HCT116 (cell line): ENCODE measurements around the gene KCMF1. TPM values are rescaled to one million over a fixed set of nuclear protein-coding genes. Genes with fewer than 3 reads are reported as not detected.

ENCODE experiments used
- ATAC-seq: fragments of 200-7000 bp; cut with Tn5 transposase; 2 replicates; pipeline ENCODE4 v1.9.1; 2020; ENCODE audit warnings: mild to moderate bottlenecking, moderate library complexity
- BruUV-seq: library from RNA; stranded (reverse); fragments of 400-500 nt; replicated peaks from 2 replicates; lab custom pipeline; 2021; lab: Mats Ljungman, UMichigan
- CTCF ChIA-PET: fragments of 300-600 bp; sonication (Branson Sonifier 250); formaldehyde crosslinking; loops from one replicate; lab custom pipeline; 2021; ENCODE audit warnings: antibody characterized with exemption; lab: Charles Lee
- POLR2A ChIA-PET: fragments of 300-600, 350-600 bp; sonication (Branson Sonifier 250); formaldehyde crosslinking; loops from one replicate; lab custom pipeline; 2021; ENCODE audit warnings: antibody characterized with exemption; lab: Charles Lee
- RAD21 ChIA-PET, 2 experiments: fragments of 300-600 bp; sonication (Branson Sonifier 250); formaldehyde crosslinking; loops; one replicate each; lab custom pipeline; 2023; ENCODE audit warnings: low total read pairs in 2 of 2; ENCODE audit not compliant: uncharacterized antibody in 2 of 2, unreplicated experiment in 2 of 2, low non-redundant PET in 1 of 2; lab: Charles Lee
- DNase-seq: peaks from one replicate; pipeline ENCODE4 v3.0.0-alpha.2; 2010; ENCODE audit warnings: low read depth, low spot score
- H2AFZ ChIP-seq: fragments of 200-600 bp; shearing (Covaris generic), sonication (generic); 2 replicates; pipeline ENCODE4 v1.6.1; 2017; ENCODE audit warnings: low read depth, mixed run types, mixed read lengths, antibody characterized with exemption, low read length; ENCODE audit not compliant: poor library complexity, severe bottlenecking
- H3K27ac ChIP-seq: 2 replicates; pipeline ENCODE4 v1.5.1; 2012; ENCODE audit warnings: low read depth, low read length
- H3K27me3 ChIP-seq: fragments of 200-600 bp; sonication (generic); 2 replicates; pipeline ENCODE4 v1.6.1; 2016; ENCODE audit warnings: mixed run types, low read length, mixed read lengths; ENCODE audit not compliant: insufficient read depth
- H3K36me3 ChIP-seq, 2 experiments: fragments of 200-500 bp in 1 of 2; fragments of 200-600 bp in 1 of 2; sonication (Bioruptor generic) in 1 of 2; sonication (generic) in 1 of 2; 2 replicates each; pipeline versions ENCODE4 v1.5.1 to v1.6.1; 2014 to 2016; ENCODE audit warnings: low read length in 2 of 2, inconsistent platforms in 1 of 2, mixed read lengths in 1 of 2, mixed run types in 1 of 2; ENCODE audit not compliant: insufficient read depth in 2 of 2, control insufficient read depth in 1 of 2
- H3K4me1 ChIP-seq, 2 experiments: fragments of 200-600 bp in 1 of 2; sonication (generic) in 1 of 2; 2 replicates each; pipeline versions ENCODE4 v1.5.1 to v1.6.1; 2012 to 2017; ENCODE audit warnings: low read length in 2 of 2, inconsistent platforms in 1 of 2, mild to moderate bottlenecking in 1 of 2, mixed read lengths in 1 of 2, mixed run types in 1 of 2, moderate library complexity in 1 of 2; ENCODE audit not compliant: insufficient read depth in 2 of 2, control insufficient read depth in 1 of 2
- H3K4me2 ChIP-seq: fragments of 200-600 bp; sonication (generic); 2 replicates; pipeline ENCODE4 v1.6.1; 2017; ENCODE audit warnings: mixed run types, low read length, mixed read lengths
- H3K4me3 ChIP-seq, 2 experiments: fragments of 200-600 bp in 1 of 2; sonication (generic) in 1 of 2; replicated peaks in 1 of 2; 2 replicates each; pipeline ENCODE4 v1.5.1; 2011 to 2016; ENCODE audit warnings: low read length in 2 of 2, control low read depth in 1 of 2, low read depth in 1 of 2, mild to moderate bottlenecking in 1 of 2, mixed read lengths in 1 of 2, mixed run types in 1 of 2
- H3K79me2 ChIP-seq: fragments of 200-600 bp; sonication (generic); 2 replicates; pipeline ENCODE4 v1.6.1; 2017; ENCODE audit warnings: mild to moderate bottlenecking, mixed run types, low read length, moderate library complexity, mixed read lengths; ENCODE audit not compliant: insufficient read depth
- H3K9ac ChIP-seq: fragments of 200-600 bp; sonication (generic); 2 replicates; pipeline ENCODE4 v1.6.1; 2016; ENCODE audit warnings: low read length, mixed read lengths
- H3K9me2 ChIP-seq: fragments of 200-600 bp; sonication (generic), shearing (Covaris generic); 2 replicates; pipeline ENCODE4 v1.6.1; 2017; ENCODE audit warnings: mixed run types, mild to moderate bottlenecking, moderate library complexity; ENCODE audit not compliant: insufficient read depth
- H3K9me3 ChIP-seq, 2 experiments: fragments of 200-500 bp in 1 of 2; fragments of 200-600 bp in 1 of 2; sonication (Bioruptor generic) in 1 of 2; sonication (generic) in 1 of 2; 2 replicates each; pipeline ENCODE4 v1.6.1; 2014 to 2017; ENCODE audit warnings: low read length in 2 of 2, mixed read lengths in 2 of 2, inconsistent platforms in 1 of 2, low read depth in 1 of 2, mild to moderate bottlenecking in 1 of 2, mixed run types in 1 of 2, moderate library complexity in 1 of 2; ENCODE audit not compliant: control insufficient read depth in 1 of 2, insufficient read depth in 1 of 2
- H4K20me1 ChIP-seq: fragments of 200-600 bp; sonication (generic), shearing (Covaris generic); 2 replicates; pipeline ENCODE4 v1.6.1; 2017; ENCODE audit warnings: mixed run types, mild to moderate bottlenecking, moderate library complexity; ENCODE audit not compliant: insufficient read depth
- ELF1 ChIP-seq: IDR thresholded peaks from 2 replicates; pipeline ENCODE4 v1.6.1; 2012; ENCODE audit warnings: low read depth, borderline replicate concordance
- EZH2phosphoT487 ChIP-seq: fragments of 200-600 bp; IDR thresholded peaks from 2 replicates; pipeline ENCODE4 v1.6.1; 2018; ENCODE audit warnings: antibody characterized with exemption, borderline replicate concordance
- JUND ChIP-seq: IDR thresholded peaks from 2 replicates; pipeline ENCODE4 v1.6.1; 2012
- POLR2A ChIP-seq: IDR thresholded peaks from 2 replicates; pipeline ENCODE4 v1.7.0; 2011; ENCODE audit warnings: borderline replicate concordance; ENCODE audit not compliant: insufficient read depth, insufficient read length; ENCODE audit errors: extremely low read depth
- RAD21 ChIP-seq: IDR thresholded peaks from 2 replicates; pipeline ENCODE4 v1.6.1; 2012; ENCODE audit warnings: low read depth, mild to moderate bottlenecking
- REST ChIP-seq: IDR thresholded peaks from 2 replicates; pipeline ENCODE4 v1.6.1; 2012; ENCODE audit warnings: low read depth
- SIN3A ChIP-seq: IDR thresholded peaks from 2 replicates; pipeline ENCODE4 v1.6.1; 2012; ENCODE audit warnings: low read depth
- SP1 ChIP-seq: IDR thresholded peaks from 2 replicates; pipeline ENCODE4 v1.6.1; 2012; ENCODE audit warnings: low read depth
- ZBTB33 ChIP-seq: IDR thresholded peaks from 2 replicates; pipeline ENCODE4 v1.6.1; 2011; ENCODE audit warnings: mild to moderate bottlenecking, low read length, moderate library complexity; ENCODE audit not compliant: insufficient replicate concordance; ENCODE audit errors: extremely low read depth
- intact Hi-C: fragments of 100-400 bp; cut with micrococcal nuclease; formaldehyde crosslinking; loops from 2 replicates; pipeline ENCODE4 v1.10.0; 2022
- total RNA-seq: library from RNA; stranded (reverse); gene quantifications from one replicate; pipeline ENCODE4 v1.2.1, GENCODE V29; 2021; ENCODE audit not compliant: unreplicated experiment

KCMF1 gene
- total RNA-seq, 1 experiment from 2014 or later, result 119 TPM

- no peak for TF ChIP-seq ZBTB33
- no peak for TF ChIP-seq EZH2phosphoT487
- no peak for TF ChIP-seq ELF1
- no peak for TF ChIP-seq RAD21
- TF ChIP-seq JUND, result no peak
Measured at GRCh38 chr2:84925724-84926376, 45.1 kb upstream of the KCMF1 start (continued).

GRCh38 chr2:84927275-84927627, 43.7 kb upstream of the KCMF1 start:
- Histone ChIP-seq H4K20me1 (no peaks in the 10 kb centered on the region), H2AFZ (no peak overlapping the region), H3K4me3 (peak overlapping the region; percentile 54 to 74; a peak in 3 of 4 replicates), H3K9ac (peak overlapping the region; percentile 88), H3K27me3 (no peaks in the 10 kb centered on the region), H3K36me3 (no peaks in the 10 kb centered on the region), H3K4me1 (peaks cover 6 to 43% of the 10 kb centered on the region in 2 experiments; a peak in 3 of 4 replicates), H3K9me2 (no peaks in the 10 kb centered on the region), H3K4me2 (peak overlapping the region; percentile 100), H3K79me2 (no peaks in the 10 kb centered on the region), H3K9me3 (no peaks in the 10 kb centered on the region), H3K27ac (peak overlapping the region; percentile 73; the same call in 1 of the 2 replicates)
- DNase-seq (no peak), ATAC-seq (no peak)
- intact Hi-C loops, result loop anchor here (1.0 to 5.0 kb wide), 2 partner anchors 295 to 371 kb away; no protein-coding TSS in a partner anchor
- ChIA-PET RAD21 (no interaction called here), CTCF (interaction anchor here (2.2 kb wide), 1 partner anchor 45 kb away, joined by 18 read pairs; no protein-coding TSS in a partner anchor), POLR2A (no interaction called here)
- no peak for TF ChIP-seq POLR2A
- no peak for TF ChIP-seq REST
- no peak for TF ChIP-seq ELF1
- TF ChIP-seq SP1, result no peak
- no peak for TF ChIP-seq SIN3A
- BruUV-seq, result no TSS peak
